Left lung (tissue), 14 donors: Measurements from ENCODE around the gene GGNBP2. TPM values are rescaled to one million over a fixed set of nuclear protein-coding genes. Genes with fewer than 3 reads are reported as not detected.

Experiments
- ATAC-seq: fragments of 200-7000 bp; cut with Tn5 transposase; one replicate; pipeline ENCODE4 v1.9.1; 2020; ENCODE audit warnings: moderate library complexity
- DNase-seq, 4 donors: peaks; one replicate each; pipeline ENCODE4 v3.0.0-alpha.2; 2013 to 2020
- H3K27ac ChIP-seq, 2 donors: fragments of 200-600 bp; sonication (generic) in 1 of 2; one replicate each; pipeline versions ENCODE4 v1.5.0 to v1.8.0; 2020 to 2021
- H3K27me3 ChIP-seq, 2 donors: fragments of 200-600 bp; sonication (generic) in 1 of 2; one replicate each; pipeline versions ENCODE4 v1.5.0 to v1.8.0; 2020 to 2021
- H3K36me3 ChIP-seq, 2 donors: fragments of 200-600 bp; sonication (generic) in 1 of 2; one replicate each; pipeline versions ENCODE4 v1.5.0 to v1.8.0; 2020 to 2021
- H3K4me1 ChIP-seq, 2 donors: fragments of 200-600 bp; one replicate each; pipeline ENCODE4 v1.8.0; 2021
- H3K4me3 ChIP-seq, 2 donors: fragments of 200-600 bp; sonication (generic) in 1 of 2; one replicate each; pipeline versions ENCODE4 v1.5.0 to v1.8.0; 2020 to 2021; ENCODE audit warnings: mild to moderate bottlenecking in 1 of 2
- H3K9me3 ChIP-seq, 2 donors: fragments of 200-600 bp; sonication (generic) in 1 of 2; one replicate each; pipeline versions ENCODE4 v1.5.0 to v1.8.0; 2020 to 2021
- CTCF ChIP-seq, 2 donors: fragments of 200-600 bp; sonication (generic) in 1 of 2; IDR thresholded peaks; one replicate each; pipeline versions ENCODE4 v1.5.0 to v1.8.0; 2021; ENCODE audit warnings: antibody characterized with exemption in 2 of 2
- intact Hi-C, 2 donors: fragments of 100-400 bp; cut with DNase I; formaldehyde crosslinking; loops; one replicate each; pipeline versions ENCODE4 v1.11.2 to v1.14.2; 2022
- long read RNA-seq, 12 donors: library from polyadenylated mRNA in 2 of 12; unstranded in 2 of 12; transcript quantifications; one replicate each; pipeline ENCODE4 v2.0.0 and lab custom pipeline, GENCODE V29; 2019 to 2026
- polyA plus RNA-seq, 6 donors: library from polyadenylated mRNA; unstranded; fragments of 120-200 nt; gene quantifications; one replicate each; pipeline ENCODE4 v1.2.1, GENCODE V29; 2013; ENCODE audit not compliant: insufficient read length in 6 of 6
- total RNA-seq, 2 donors: library from RNA; stranded (reverse); fragmentation: NEBNext Ultra II Directional; extraction: Animal tissue kit (Norgen Biotek cat#: 25700); gene quantifications; one replicate each; pipeline ENCODE4 v1.2.1, GENCODE V29; 2021
- donor health status: DM: no; HTN: yes; CAD: no.
- donor health status: DM: no; HTN: no; CAD: no.

Gene GGNBP2
- total RNA-seq (10 to 100 TPM; 64.7 to 75.3 TPM), polyA plus RNA-seq (100 to 1,000 TPM in 2 of 6 donors, 10 to 100 TPM in 4; 87.5 to 106 (median 97.7) TPM)
- long read RNA-seq, donor 1, transcript GGNBP2-214 (4 exons, 695 nt): minor isoform, 6 of 24 reads
- long read RNA-seq, donor 1, transcript GGNBP2-218 (2 exons, 680 nt): major isoform, 8 of 24 reads
- long read RNA-seq, donor 1, partial matches to known transcripts: 5 of 24 reads
- long read RNA-seq, donor 1, other reads (novel, unspliced or antisense): 0 of 24 reads
- long read RNA-seq, donor 2, transcript GGNBP2-218 (2 exons, 680 nt): major isoform, 8 of 46 reads
- long read RNA-seq, donor 2, transcript GGNBP2-214 (4 exons, 695 nt): minor isoform, 6 of 46 reads
- long read RNA-seq, donor 2, partial matches to known transcripts: 26 of 46 reads
- long read RNA-seq, donor 2, other reads (novel, unspliced or antisense): 0 of 46 reads
- long read RNA-seq, donor 3, partial matches to known transcripts: 0 of 3 reads
- long read RNA-seq, donor 3, other reads (novel, unspliced or antisense): 0 of 3 reads
- long read RNA-seq, donor 4, partial matches to known transcripts: 45 of 57 reads
- long read RNA-seq, donor 4, other reads (novel, unspliced or antisense): 6 of 57 reads
- long read RNA-seq, donor 5, transcript GGNBP2-218 (2 exons, 680 nt): major isoform, 6 of 24 reads
- long read RNA-seq, donor 5, partial matches to known transcripts: 7 of 24 reads
- long read RNA-seq, donor 5, other reads (novel, unspliced or antisense): 0 of 24 reads
- long read RNA-seq, donor 6, transcript GGNBP2-214 (4 exons, 695 nt): major isoform, 9 of 14 reads
- long read RNA-seq, donor 6, partial matches to known transcripts: 0 of 14 reads
- long read RNA-seq, donor 6, other reads (novel, unspliced or antisense): 0 of 14 reads
- long read RNA-seq, donor 7, partial matches to known transcripts: 0 of 5 reads
- long read RNA-seq, donor 7, other reads (novel, unspliced or antisense): 0 of 5 reads
- long read RNA-seq, donor 8, partial matches to known transcripts: 0 of 18 reads
- long read RNA-seq, donor 8, other reads (novel, unspliced or antisense): 0 of 18 reads
- long read RNA-seq, donor 9, partial matches to known transcripts: 0 of 1 reads
- long read RNA-seq, donor 9, other reads (novel, unspliced or antisense): 0 of 1 reads
- long read RNA-seq, donor 10, partial matches to known transcripts: 34 of 40 reads
- long read RNA-seq, donor 10, other reads (novel, unspliced or antisense): 6 of 40 reads
- long read RNA-seq, donor 11: 0 reads
- long read RNA-seq, donor 12, transcript GGNBP2-214 (4 exons, 695 nt): major isoform, 9 of 23 reads
- long read RNA-seq, donor 12, partial matches to known transcripts: 0 of 23 reads
- long read RNA-seq, donor 12, other reads (novel, unspliced or antisense): 6 of 23 reads

GRCh38 chr17:36544307-36545076 is at the start of gene GGNBP2:
Gene GGNBP2 (plus strand): TSS chr17:36544919. CDS start chr17:36545725, 806 bp downstream.
- H3K9me3 ChIP-seq: no peaks in the 10 kb centered on the region
- peaks cover 15 to 49% of the 10 kb centered on the region in 2 donors for H3K4me1 ChIP-seq
- no peak for TF ChIP-seq CTCF (IDR thresholded peaks at IDR 0.05)
- DNase-seq (peak; percentile 92 to 98 (median 96)), ATAC-seq (peak; percentile 88)
- peak within 1 kb of the TSS; percentile 98 to 100 for H3K27ac ChIP-seq
- H3K36me3 ChIP-seq: peaks cover 0 to under 1% of the 10 kb centered on the region in 2 donors
- no peaks in the 10 kb centered on the region for H3K27me3 ChIP-seq
- peak within 1 kb of the TSS; percentile 68 to 90 for H3K4me3 ChIP-seq
- intact Hi-C loops: no loop called here

- Histone ChIP-seq H3K27me3 (no peaks in the 10 kb centered on the region), H3K4me3 (no peak overlapping the region), H3K9me3 (no peaks in the 10 kb centered on the region), H3K36me3 (peaks cover 3 to 86% of the 10 kb centered on the region in 2 donors), H3K27ac (no peak overlapping the region), H3K4me1 (peaks cover 0 to 5% of the 10 kb centered on the region in 2 donors)
- no peak for TF ChIP-seq CTCF (IDR thresholded peaks at IDR 0.05)
- ATAC-seq (no peak), DNase-seq (no peak)
- intact Hi-C loops: no loop called here
Observed at GRCh38 chr17:36495076-36495578, 49.6 kb upstream of the GGNBP2 start.

GRCh38 chr17:36496018-36496789 is 48.5 kb upstream of the GGNBP2 start:
- Histone ChIP-seq H3K36me3 (peaks cover 3 to 97% of the 10 kb centered on the region in 2 donors), H3K27ac (no peak overlapping the region), H3K4me3 (no peak overlapping the region), H3K27me3 (no peaks in the 10 kb centered on the region), H3K4me1 (no peaks in the 10 kb centered on the region), H3K9me3 (no peaks in the 10 kb centered on the region)
- DNase-seq: no peak
- TF ChIP-seq CTCF (IDR thresholded peaks at IDR 0.05): no peak
- ATAC-seq: no peak
- intact Hi-C loops: no loop called here

GRCh38 chr17:36498155-36498554 is 46.6 kb upstream of the GGNBP2 start:
- DNase-seq (no peak), ATAC-seq (no peak)
- Histone ChIP-seq H3K36me3 (peaks cover 3 to 98% of the 10 kb centered on the region in 2 donors), H3K9me3 (no peaks in the 10 kb centered on the region), H3K4me1 (no peaks in the 10 kb centered on the region), H3K4me3 (no peak overlapping the region), H3K27ac (no peak overlapping the region), H3K27me3 (no peaks in the 10 kb centered on the region)
- TF ChIP-seq CTCF (IDR thresholded peaks at IDR 0.05): no peak
- intact Hi-C loops: no loop called here
